ENCODE data around the gene ZNF611.
"Not testable (repeated sequence)": the region's sequence is repeated elsewhere in the genome, so short reads cannot be mapped to it uniquely, and the experiment has no call there.

Gene ZNF611

DNA sequence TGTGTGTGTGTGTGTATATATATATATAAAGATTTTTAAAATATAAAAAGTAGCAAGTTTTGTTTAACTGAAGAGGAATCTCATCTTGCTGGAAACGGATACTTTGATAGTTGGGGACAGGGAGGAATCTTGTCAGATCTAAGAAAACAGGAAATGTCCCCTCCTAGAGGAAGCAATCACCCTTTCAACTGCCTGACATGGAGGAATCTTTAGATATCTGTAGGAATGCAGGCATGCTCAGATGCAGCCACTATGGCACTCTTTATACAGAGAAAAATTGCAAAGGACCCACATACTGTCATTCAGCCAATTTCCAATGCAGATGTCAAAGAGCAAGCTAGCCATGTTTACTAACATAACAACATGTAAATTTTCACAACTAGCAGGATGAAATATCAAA is 38.8 kb downstream of the ZNF611 start:
- TF ChIP-seq CTCF (IDR thresholded peaks at IDR 0.05; ENCODE audit: extremely low read depth, missing control alignments): no peak
- no peak for DNase-seq (ENCODE audit: low spot score)

DNA sequence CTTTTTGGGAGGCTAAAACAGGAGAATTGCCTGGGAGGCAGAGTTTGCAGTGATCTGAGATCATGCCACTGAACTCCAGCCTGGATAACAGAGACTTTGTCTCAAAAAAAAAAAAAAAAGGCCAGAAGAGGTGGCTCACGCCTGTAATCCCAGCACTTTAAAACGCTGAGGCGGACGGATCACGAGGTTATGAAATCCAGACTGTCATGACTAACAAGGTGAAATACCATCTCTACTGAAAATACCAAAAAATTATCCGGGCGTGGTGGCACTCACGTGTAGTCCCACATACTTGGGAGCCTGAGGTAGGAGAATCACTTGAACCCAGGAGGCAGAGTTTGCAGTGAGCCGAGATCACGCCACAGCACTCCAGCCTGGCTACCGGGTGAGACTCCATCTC is 39.9 kb downstream of the ZNF611 start:
- TF ChIP-seq CTCF (IDR thresholded peaks at IDR 0.05; ENCODE audit: extremely low read depth, missing control alignments): no peak
- DNase-seq (ENCODE audit: low spot score): no peak

DNA sequence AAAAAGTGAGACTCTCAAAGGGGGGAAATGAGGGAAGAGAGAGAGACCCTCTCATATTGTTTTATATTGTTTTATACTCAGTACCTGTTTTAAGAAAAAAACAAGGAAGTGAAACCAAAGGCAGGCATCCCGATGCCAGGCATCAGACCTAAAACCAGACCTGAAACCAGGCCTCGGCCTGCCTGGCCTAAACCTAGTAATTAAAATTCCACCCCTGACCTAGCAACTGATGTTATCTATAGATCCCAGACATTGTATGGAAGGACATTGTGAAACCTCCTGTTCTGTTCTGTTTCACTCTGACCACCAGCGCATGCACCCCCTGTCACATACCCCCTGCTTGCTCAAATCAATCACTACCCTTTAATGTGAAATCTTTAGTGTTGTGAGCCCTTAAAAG is 40.6 kb downstream of the ZNF611 start:
- DNase-seq (ENCODE audit: low spot score): not testable (repeated sequence)

DNA sequence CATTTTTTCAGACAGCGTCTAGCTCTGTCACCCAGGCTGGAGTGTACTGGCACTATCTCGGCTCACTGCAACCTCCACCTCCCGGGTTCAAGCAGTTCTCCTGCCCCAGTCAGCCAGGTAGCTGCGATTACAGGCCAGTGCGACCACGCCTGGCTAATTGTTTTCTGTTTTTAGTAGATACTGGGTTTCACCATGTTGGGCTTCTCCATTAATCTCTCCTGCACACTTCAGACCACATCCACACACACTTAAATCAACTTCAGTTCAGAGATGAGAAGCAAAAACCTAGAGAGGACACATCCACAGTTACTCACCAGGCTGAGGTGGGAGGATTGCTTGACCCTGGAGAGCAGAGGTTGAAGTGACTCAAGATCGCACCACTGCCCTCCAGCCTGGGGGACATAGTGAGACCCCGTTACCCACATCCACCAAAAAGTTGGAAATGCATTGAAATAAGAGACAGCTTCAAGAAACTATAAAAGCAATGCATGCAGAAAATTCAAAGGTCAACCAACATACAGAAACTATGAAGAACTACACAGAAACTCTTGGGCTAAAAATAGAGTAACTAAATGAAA is 42.3 kb downstream of the ZNF611 start:
- no peak for DNase-seq (ENCODE audit: low spot score)
- TF ChIP-seq CTCF (IDR thresholded peaks at IDR 0.05; ENCODE audit: extremely low read depth, missing control alignments): no peak

- TF ChIP-seq CTCF (IDR thresholded peaks at IDR 0.05; ENCODE audit: extremely low read depth, missing control alignments): no peak
These were observed 43.1 kb downstream of the ZNF611 start for GRCh38 chr19:52691737-52692136.

GRCh38 chr19:52691215-52691610 is 43.6 kb downstream of the ZNF611 start:
- no peak for DNase-seq (ENCODE audit: low spot score)
- no peak for TF ChIP-seq CTCF (IDR thresholded peaks at IDR 0.05; ENCODE audit: extremely low read depth, missing control alignments)

More at GRCh38 chr19:52691737-52692136, 43.1 kb downstream of the ZNF611 start:
- DNase-seq (ENCODE audit: low spot score): peak; percentile 27

DNA sequence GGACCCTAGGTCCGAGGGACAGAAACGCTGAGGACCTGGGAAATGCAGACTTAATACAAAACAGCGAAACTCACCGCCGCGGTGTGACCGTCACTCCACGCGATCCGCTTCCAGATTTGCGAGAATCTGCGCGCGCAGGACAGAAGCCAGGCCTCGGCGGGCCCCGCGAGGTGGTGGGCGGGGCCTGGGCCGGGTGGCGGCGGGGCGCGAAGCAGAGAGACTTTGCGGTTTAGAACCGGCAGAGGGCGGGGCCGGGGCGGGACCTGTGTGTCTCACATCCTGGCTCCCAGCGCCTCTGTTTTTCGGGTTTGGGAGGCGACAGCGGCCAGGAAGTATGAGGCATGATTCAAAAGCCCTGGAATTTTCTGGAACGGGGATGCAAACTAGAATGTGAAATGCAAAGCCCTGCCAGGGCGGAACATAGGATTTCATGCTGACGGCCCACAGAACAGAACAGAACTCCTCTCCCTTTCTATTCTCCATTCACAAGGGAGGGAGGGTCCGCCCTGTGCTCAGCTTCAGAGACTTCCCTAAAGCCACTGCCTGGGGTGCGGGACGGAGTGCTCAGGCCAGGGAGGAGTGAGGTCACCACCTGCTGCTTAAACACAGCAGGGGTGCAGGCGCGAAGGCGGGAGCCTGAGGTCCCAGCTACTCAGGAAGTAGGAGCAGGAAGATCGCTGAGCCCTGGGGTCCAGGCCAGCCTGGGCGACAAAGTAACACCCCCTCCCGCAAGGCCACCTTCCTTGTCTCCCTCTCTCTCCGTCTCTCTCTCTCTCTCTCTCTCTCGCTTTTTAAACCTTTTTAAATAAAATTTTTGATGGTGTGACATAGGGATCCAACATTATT is 44.3 kb downstream of the ZNF611 start:
- DNase-seq (ENCODE audit: low spot score): peak; percentile 90
- TF ChIP-seq CTCF (IDR thresholded peaks at IDR 0.05; ENCODE audit: extremely low read depth, missing control alignments): no peak

Measured in GM20000 (cell line).